Body of pancreas (tissue), 4 donors: Measurements from ENCODE around the gene NUDT3.

ENCODE experiments used
- CTCF ChIP-seq, 7 experiments: fragments of 450-650 bp in 4 of 7; fragments of 200-600 bp in 3 of 7; sonication (generic) in 3 of 7; IDR thresholded peaks; one replicate each; pipeline ENCODE4 v1.5.1; 2016 to 2019; ENCODE audit warnings: antibody characterized with exemption in 7 of 7
- POLR2A ChIP-seq, 3 donors: fragments of 450-650 bp; IDR thresholded peaks; one replicate each; pipeline ENCODE4 v1.6.1; 2016; ENCODE audit warnings: antibody characterized with exemption in 3 of 3, mild to moderate bottlenecking in 2 of 3

DNA sequence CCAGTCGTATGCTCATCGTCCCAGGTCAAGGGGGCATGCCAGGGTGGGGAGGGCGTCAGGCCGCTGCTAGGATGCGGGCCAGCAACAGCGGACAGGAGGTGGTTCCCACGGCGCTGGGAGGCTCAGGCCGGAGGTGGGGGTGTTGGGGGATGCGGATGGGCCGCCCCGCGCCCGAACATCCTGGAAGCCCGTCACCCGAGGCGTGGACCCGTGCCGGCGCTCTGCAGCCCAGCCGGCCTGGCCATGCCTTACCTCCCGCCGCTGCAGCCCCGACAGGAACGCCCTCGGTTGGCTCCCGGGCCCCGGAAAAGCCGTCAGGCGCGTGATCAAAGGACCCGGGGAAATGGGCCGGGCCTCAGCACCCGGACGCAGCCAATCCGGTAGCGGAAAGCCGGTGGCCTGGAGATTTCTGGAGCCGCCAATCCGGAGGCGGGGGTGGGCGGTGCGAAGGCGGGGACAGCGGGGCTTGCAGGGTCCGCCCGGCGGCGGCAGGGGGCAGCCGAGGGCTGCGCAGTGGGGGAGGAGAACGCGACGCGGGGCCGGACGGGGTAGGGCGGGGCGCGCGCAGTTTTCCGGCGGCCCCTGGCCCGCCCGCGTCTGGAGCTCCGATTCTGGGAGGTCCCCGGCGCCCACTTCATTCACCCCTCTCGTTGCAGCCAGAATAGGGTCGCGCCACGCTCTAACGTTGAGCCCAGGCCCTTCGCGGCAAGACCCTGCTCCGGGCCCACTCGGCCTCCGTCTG lies 143.6 kb downstream of the NUDT3 start, which contains the start of gene SMIM29:
- TF ChIP-seq CTCF (IDR thresholded peaks at IDR 0.05) (peak; percentile 89 to 98 (median 98)), POLR2A (IDR thresholded peaks at IDR 0.05) (peak; percentile 49 to 77 (median 73))
